GM12878 (cell line): ENCODE data around the gene CEP68. TPM values are rescaled to one million over a fixed set of nuclear protein-coding genes. Genes with fewer than 3 reads are reported as not detected.

Experiments
- ATAC-seq: fragments of 200-7000 bp; cut with Tn5 transposase; 3 replicates; pipeline ENCODE4 v1.9.1; 2020; ENCODE audit warnings: mild to moderate bottlenecking, moderate library complexity
- BruUV-seq: library from RNA; stranded (reverse); fragments of 400-500 nt; replicated peaks from 2 replicates; lab custom pipeline; 2021; lab: Mats Ljungman, UMichigan
- CTCF ChIA-PET: fragments of 300-600 bp; sonication (Branson Sonifier 250); formaldehyde crosslinking; extraction: SDS; loops from one replicate; lab custom pipeline; 2021; ENCODE audit warnings: inconsistent platforms; lab: Yijun Ruan, JAX
- POLR2A ChIA-PET: fragments of 350-600 bp; formaldehyde crosslinking; extraction: SDS; loops from one replicate; lab custom pipeline; 2021; ENCODE audit warnings: inconsistent platforms; lab: Charles Lee
- RAD21 ChIA-PET: fragments of 300-600 bp; sonication (Branson Sonifier 250); formaldehyde crosslinking; loops from one replicate; lab custom pipeline; 2023; ENCODE audit warnings: antibody characterized with exemption; ENCODE audit not compliant: unreplicated experiment; lab: Charles Lee
- SMC1A ChIA-PET: fragments of 300-600 bp; sonication (Branson Sonifier 250); formaldehyde crosslinking; loops from one replicate; lab custom pipeline; 2023; ENCODE audit not compliant: unreplicated experiment, uncharacterized antibody; lab: Charles Lee
- DNase-seq: peaks from one replicate; pipeline ENCODE4 v3.0.0-alpha.2; 2011; ENCODE audit warnings: low read depth, low spot score
- FAIRE-seq: peaks from 3 replicates; lab custom pipeline; 2011; peaks lifted over from hg19 to GRCh38; lab: Jason Lieb, UNC
- H2AFZ ChIP-seq: 2 replicates; pipeline ENCODE4 v1.6.0; 2011; ENCODE audit warnings: low read depth, low read length, control low read depth; ENCODE audit not compliant: control insufficient read depth
- H3K27ac ChIP-seq: 2 replicates; pipeline ENCODE4 v1.5.1; 2011; ENCODE audit warnings: control low read depth; ENCODE audit not compliant: control insufficient read depth, insufficient read depth
- H3K27me3 ChIP-seq, 2 experiments: replicated peaks in 1 of 2; 2 replicates each; pipeline versions ENCODE4 v1.6.0 to v1.6.1; 2011; ENCODE audit warnings: low read length in 1 of 2; ENCODE audit not compliant: control insufficient read depth in 2 of 2, insufficient read depth in 2 of 2
- H3K36me3 ChIP-seq, 2 experiments: 2 replicates each; pipeline ENCODE4 v1.5.1; 2011; ENCODE audit warnings: low read length in 1 of 2; ENCODE audit not compliant: control insufficient read depth in 2 of 2, insufficient read depth in 2 of 2
- H3K4me1 ChIP-seq: 2 replicates; pipeline ENCODE4 v1.6.1; 2011; ENCODE audit warnings: mild to moderate bottlenecking, low read length, moderate library complexity, mixed read lengths; ENCODE audit not compliant: control insufficient read depth, insufficient read depth
- H3K4me2 ChIP-seq: 2 replicates; pipeline ENCODE4 v1.6.0; 2011; ENCODE audit warnings: control low read depth; ENCODE audit not compliant: control insufficient read depth, insufficient read depth
- H3K4me3 ChIP-seq: fragments of 200-600 bp; sonication (generic); 2 replicates; pipeline ENCODE4 v1.5.1; 2016
- H3K79me2 ChIP-seq: 2 replicates; pipeline ENCODE4 v1.6.0; 2011; ENCODE audit warnings: low read length; ENCODE audit not compliant: control insufficient read depth, insufficient read depth
- H3K9ac ChIP-seq: 2 replicates; pipeline ENCODE4 v1.8.0; 2011; ENCODE audit warnings: low read length, control low read depth, mixed read lengths; ENCODE audit not compliant: control insufficient read depth, insufficient read depth
- H3K9me3 ChIP-seq: replicated peaks from 3 replicates; pipeline ENCODE4 v1.5.1; 2011; ENCODE audit warnings: mild to moderate bottlenecking, low read length; ENCODE audit not compliant: control insufficient read depth, insufficient read depth
- H4K20me1 ChIP-seq: 2 replicates; pipeline ENCODE4 v1.6.0; 2011; ENCODE audit not compliant: control insufficient read depth, insufficient read depth
- CHD4 ChIP-seq: fragments of 200-600 bp; sonication (generic); IDR thresholded peaks from 2 replicates; pipeline ENCODE4 v1.6.1; 2016; ENCODE audit warnings: mild to moderate bottlenecking
- NFXL1 ChIP-seq: fragments of 450-650 bp; IDR thresholded peaks from 2 replicates; pipeline ENCODE4 v1.6.1; 2017; ENCODE audit warnings: antibody characterized with exemption, mild to moderate bottlenecking, borderline replicate concordance
- POLR2AphosphoS2 ChIP-seq: IDR thresholded peaks from 2 replicates; pipeline ENCODE4 v1.6.1; 2011; ENCODE audit warnings: low read depth, mild to moderate bottlenecking, low read length, improper control_type of control experiment, moderate library complexity
- SPI1 ChIP-seq: IDR thresholded peaks from 2 replicates; pipeline ENCODE4 v1.6.1; 2011; ENCODE audit warnings: low read depth, mild to moderate bottlenecking, low read length, moderate library complexity, borderline replicate concordance; ENCODE audit not compliant: insufficient read depth
- WGBS: methylation state at CpG from one replicate; pipeline ENCODE4 v1.1.6; 2016; ENCODE audit warnings: low lambda C conversion rate; ENCODE audit not compliant: insufficient replicate concordance, insufficient coverage; ENCODE audit errors: missing lambda C conversion rate; 5-methylcytosine and 5-hydroxymethylcytosine counted together
- in situ Hi-C: fragments of 300-500 bp; cut with MboI; formaldehyde crosslinking; loops from 9 replicates; pipeline ENCODE4 v1.14.3; 2018; ENCODE audit warnings: mixed read lengths
- intact Hi-C: fragments of 100-400 bp; cut with micrococcal nuclease; formaldehyde crosslinking; loops from one replicate; pipeline ENCODE4 v1.14.2; 2022; ENCODE audit not compliant: unreplicated experiment
- polyA plus RNA-seq, 11 experiments: library from polyadenylated mRNA; depleted of rRNA in 4 of 11; unstranded in 6 of 11; stranded (reverse) in 5 of 11; fragments of >200 nt; fragmentation: Nextera tagmentation in 4 of 11; fragmentation: Illumina TruSeq in 1 of 11; extraction: Ambion mirVana in 4 of 11; extraction: Trizol in 1 of 11; gene quantifications; 1 replicate in 1 of 11; 2 replicates in 10 of 11; pipeline versions ENCODE4 v1.2.1 to v1.2.3, GENCODE V29; 2011 to 2016; ENCODE audit warnings: inconsistent platforms in 2 of 11, missing spikeins in 2 of 11, low read depth in 1 of 11
- total RNA-seq, 4 experiments: library from RNA; depleted of rRNA in 3 of 4; stranded (reverse); fragments of >200 nt in 3 of 4; fragmentation: Illumina TruSeq in 1 of 4; extraction: Trizol in 1 of 4; gene quantifications; 2 replicates each; pipeline versions ENCODE4 v1.2.1 to v1.2.3, GENCODE V29; 2013 to 2021

CEP68 gene
- total and polyA plus RNA-seq, 10 of the 15 experiments (the other 5 are each of a cell fraction or from before 2014, with no cell fraction given) = 1.1 to 11.1 (median 7.4) TPM

- Histone ChIP-seq H3K79me2 (no peaks in the 10 kb centered on the region; the same call in 1 of the 2 replicates), H3K4me3 (no peak overlapping the region), H3K4me1 (peaks cover 10% of the 10 kb centered on the region), H3K27me3 (no peaks in the 10 kb centered on the region), H3K36me3 (peaks cover 10 to 24% of the 10 kb centered on the region in 2 experiments), H3K9me3 (no peaks in the 10 kb centered on the region), H2AFZ (no peak overlapping the region), H3K27ac (peak overlapping the region; percentile 18; the same call in 1 of the 2 replicates), H4K20me1 (no peaks in the 10 kb centered on the region), H3K4me2 (no peak overlapping the region; the same call in 1 of the 2 replicates), H3K9ac (no peak overlapping the region)
- ChIA-PET CTCF (interaction anchor here (0.8 to 4.3 kb wide), 4 partner anchors 7 to 115 kb away, joined by 3 to 35 read pairs (median 4); no protein-coding TSS in a partner anchor), RAD21 (no interaction called here), SMC1A (interaction anchor here (0.6 kb wide), 2 partner anchors 22 to 411 kb away, joined by 3 read pairs; no protein-coding TSS in a partner anchor), POLR2A (interaction anchor here (1.2 to 1.4 kb wide), 2 partner anchors 17 to 58 kb away, joined by 3 read pairs; partner anchors contain the start of genes CEP68 and RAB1A)
- ATAC-seq (peak; percentile 82), FAIRE-seq (no peak), DNase-seq (no peak)
- no TSS peak for BruUV-seq
- WGBS = 58% methylated on average over 20 of the region's 20 CpGs
- in situ Hi-C loops = loop anchor here (5.0 kb wide), 2 partner anchors 115 to 490 kb away; no protein-coding TSS in a partner anchor
- intact Hi-C loops = no loop called here
- TF ChIP-seq NFXL1 (no peak), CHD4 (no peak), SPI1 (peak; percentile 92), POLR2AphosphoS2 (0 out of 2 replicates have a peak, but pooled peaks have one; percentile 23)
- TF ChIP-seq, all 136 proteins: peak for 2
Measured at GRCh38 chr2:65072181-65072970, 16.2 kb downstream of the CEP68 start.
